ENCODE results near the gene ZBED2.

- TF ChIP-seq CTCF (IDR thresholded peaks at IDR 0.05) (no peak), POLR2A (IDR thresholded peaks at IDR 0.05) (no peak)
Observed at GRCh38 chr3:111594781-111595180, 365 bp downstream of the ZBED2 start.

Measured in heart left ventricle (tissue), 13 donors.